ENCODE measurements around the gene PRRT4. TPM values are rescaled to one million over a fixed set of nuclear protein-coding genes. Genes with fewer than 3 reads are reported as not detected.

PRRT4 gene
- total and polyA plus RNA-seq, 9 of the 15 experiments (the other 6 are each of a cell fraction or from before 2014, with no cell fraction given), result not detected

GRCh38 chr7:128349466-128349825 lies 12.0 kb downstream of the PRRT4 start (continued):
- TF ChIP-seq GMEB1 (CRISPR knock-in tag; IDR thresholded peaks at IDR 0.05) (no peak), SAFB (IDR thresholded peaks at IDR 0.05; ENCODE audit: borderline replicate concordance, low read depth, low read length) (no peak)

GRCh38 chr7:128347647-128348097 lies 13.8 kb downstream of the PRRT4 start:
- Histone ChIP-seq H2AFZ (ENCODE audit: low read depth, low read length) (no peak overlapping the region), H3K4me3 (no peak overlapping the region), H3K9ac (ENCODE audit: insufficient read depth in 1 of 2, low read depth in 2 of 2, low read length in 2 of 2) (no peak overlapping the region), H3K9me3 (replicated peaks; ENCODE audit: control insufficient read depth, insufficient read depth, low read depth, low read length) (no peaks in the 10 kb centered on the region; the same call in 1 of the 2 replicates), H3K4me1 (replicated peaks in 1 of 2; ENCODE audit: control insufficient read depth in 2 of 2, insufficient read depth in 2 of 2, low read length in 2 of 2) (peaks cover 1 to 19% of the 10 kb centered on the region in 2 experiments), H3K27me3 (ENCODE audit: control insufficient read depth in 2 of 2, insufficient read depth in 2 of 2, low read length in 2 of 2) (peaks cover 2 to 16% of the 10 kb centered on the region in 2 experiments; a peak in 2 of 5 replicates), H3K4me2 (ENCODE audit: insufficient read depth, low read length) (no peak overlapping the region), H3K79me2 (ENCODE audit: control insufficient read depth, insufficient read depth, low read length) (peaks cover 11% of the 10 kb centered on the region), H3K9me1 (ENCODE audit: control insufficient read depth, insufficient read depth, low read length) (no peaks in the 10 kb centered on the region), H3K27ac (ENCODE audit: extremely low read depth, low read depth, low read length) (no peak overlapping the region), H3K36me3 (ENCODE audit: control insufficient read depth, insufficient read depth, low read length) (no peaks in the 10 kb centered on the region), H4K20me1 (replicated peaks; ENCODE audit: control insufficient read depth, insufficient read depth, low read length) (no peaks in the 10 kb centered on the region)
- intact Hi-C loops (cut with micrococcal nuclease), result loop anchor here (1.0 kb wide), 2 partner anchors 40 to 80 kb away; no protein-coding TSS in a partner anchor
- ChIA-PET CTCF (ENCODE audit: low intra/inter-chr PET ratio) (interaction anchor here (0.8 to 4.4 kb wide), 3 partner anchors 40 to 532 kb away, joined by 4 to 81 read pairs (median 12); no protein-coding TSS in a partner anchor), POLR2A (interaction anchor here (0.6 to 1.4 kb wide), 9 partner anchors 10 to 108 kb away, joined by 3 to 13 read pairs (median 3); partner anchors contain the start of gene HILPDA)
- in situ Hi-C loops (cut with MboI), result loop anchor here (5.0 kb wide), 1 partner anchor 35 kb away; no protein-coding TSS in a partner anchor
- DNase-seq (ENCODE audit: extremely low read depth in 1 of 4, low spot score in 3 of 4) (peak; percentile 64 to 72 (median 68)), ATAC-seq (peak; percentile 46), FAIRE-seq (peak; percentile 37)
- no TSS peak for BruUV-seq (replicated peaks)
- 3% methylated on average over 2 of the region's 2 CpGs for WGBS (ENCODE audit: insufficient coverage, low coverage, missing lambda C conversion rate)
- TF ChIP-seq FIP1L1 (IDR thresholded peaks at IDR 0.05; ENCODE audit: low read depth, low read length, poor library complexity, severe bottlenecking), result no peak
- TF ChIP-seq PHF21A (IDR thresholded peaks at IDR 0.05; ENCODE audit: borderline replicate concordance, low read depth), result no peak
- TF ChIP-seq ARID2 (IDR thresholded peaks at IDR 0.05), result peak; percentile 66
- TF ChIP-seq REST (IDR thresholded peaks at IDR 0.05; ENCODE audit: borderline replicate concordance), result peak; percentile 89
- TF ChIP-seq REST (CRISPR knock-in tag; IDR thresholded peaks at IDR 0.05; ENCODE audit: low read depth), result no peak
- TF ChIP-seq KLF16 (IDR thresholded peaks at IDR 0.05), result 0 out of 2 replicates have a peak, but pooled peaks have one; percentile 39
- no peak for TF ChIP-seq TCF3 (CRISPR knock-in tag; IDR thresholded peaks at IDR 0.05)

Data from K562 (cell line).